ENCODE data around the gene VWA5B1. TPM values are rescaled to one million over a fixed set of nuclear protein-coding genes. Genes with fewer than 3 reads are reported as not detected.

The VWA5B1 gene
- total RNA-seq, 2 experiments from 2014 or later = not detected

DNA sequence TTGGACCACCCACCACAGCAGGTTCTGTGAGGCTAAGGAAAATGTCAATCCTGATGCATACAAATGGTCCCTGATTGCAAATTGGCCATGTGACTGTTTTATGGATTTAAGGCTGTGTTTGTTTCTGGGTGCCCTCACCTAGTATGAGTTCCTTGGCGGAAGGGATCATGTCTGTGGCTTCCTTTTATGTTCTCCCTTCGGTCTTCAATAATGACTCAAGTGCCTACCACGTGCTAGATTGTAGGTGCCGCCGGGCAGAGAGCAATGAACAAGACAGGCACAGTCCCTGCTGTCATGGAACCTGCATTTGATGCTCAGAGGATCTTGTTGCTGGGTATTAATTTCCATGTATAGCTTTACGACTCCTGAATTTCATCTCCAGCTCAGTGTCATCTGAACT is 9.8 kb upstream of the VWA5B1 start:
- peaks cover 5% of the 10 kb centered on the region for H3K9me3 Mint-ChIP-seq
- H3K27ac Mint-ChIP-seq = no peak overlapping the region
- peaks cover 31% of the 10 kb centered on the region for H3K27me3 Mint-ChIP-seq
- TF ChIP-seq, protein P1, sequence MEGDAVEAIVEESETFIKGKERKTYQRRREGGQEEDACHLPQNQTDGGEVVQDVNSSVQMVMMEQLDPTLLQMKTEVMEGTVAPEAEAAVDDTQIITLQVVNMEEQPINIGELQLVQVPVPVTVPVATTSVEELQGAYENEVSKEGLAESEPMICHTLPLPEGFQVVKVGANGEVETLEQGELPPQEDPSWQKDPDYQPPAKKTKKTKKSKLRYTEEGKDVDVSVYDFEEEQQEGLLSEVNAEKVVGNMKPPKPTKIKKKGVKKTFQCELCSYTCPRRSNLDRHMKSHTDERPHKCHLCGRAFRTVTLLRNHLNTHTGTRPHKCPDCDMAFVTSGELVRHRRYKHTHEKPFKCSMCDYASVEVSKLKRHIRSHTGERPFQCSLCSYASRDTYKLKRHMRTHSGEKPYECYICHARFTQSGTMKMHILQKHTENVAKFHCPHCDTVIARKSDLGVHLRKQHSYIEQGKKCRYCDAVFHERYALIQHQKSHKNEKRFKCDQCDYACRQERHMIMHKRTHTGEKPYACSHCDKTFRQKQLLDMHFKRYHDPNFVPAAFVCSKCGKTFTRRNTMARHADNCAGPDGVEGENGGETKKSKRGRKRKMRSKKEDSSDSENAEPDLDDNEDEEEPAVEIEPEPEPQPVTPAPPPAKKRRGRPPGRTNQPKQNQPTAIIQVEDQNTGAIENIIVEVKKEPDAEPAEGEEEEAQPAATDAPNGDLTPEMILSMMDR (IDR thresholded peaks at IDR 0.05) = no peak
- intact Hi-C loops (cut with micrococcal nuclease) = no loop called here
- ATAC-seq (no peak), DNase-seq (no peak)
- H3K4me3 Mint-ChIP-seq = no peak overlapping the region
- ChIA-PET CTCF (no interaction called here), POLR2A (interaction anchor here (0.9 kb wide), 2 partner anchors 15 to 43 kb away, joined by 3 to 4 read pairs; no protein-coding TSS in a partner anchor)
- no peaks in the 10 kb centered on the region for H3K4me1 Mint-ChIP-seq (ENCODE audit: low read depth)
- no peaks in the 10 kb centered on the region for H3K36me3 Mint-ChIP-seq (ENCODE audit: low read depth)

DNA sequence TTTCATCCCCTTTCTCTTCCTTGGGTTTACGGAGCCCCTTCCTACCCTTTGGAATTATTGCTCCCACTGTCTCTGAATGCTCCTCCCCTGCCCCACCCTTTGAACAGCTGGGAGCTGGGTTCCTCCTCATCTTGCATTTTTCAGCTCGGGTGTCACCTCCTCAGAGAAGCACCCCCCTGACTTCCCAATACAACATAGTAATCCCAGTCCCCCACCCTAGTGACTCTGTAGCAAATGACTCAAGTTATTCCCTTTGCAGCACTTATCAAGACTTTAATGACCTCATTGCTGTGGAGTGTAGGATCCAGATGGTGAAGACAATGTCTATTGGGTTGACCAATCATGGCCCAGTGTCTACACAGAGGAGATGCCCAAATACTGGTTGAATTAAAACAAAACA is 8.9 kb upstream of the VWA5B1 start:
- CTCF ChIA-PET = no interaction called here
- DNase-seq = no peak
- intact Hi-C loops (cut with micrococcal nuclease) = no loop called here
- Mint-ChIP-seq H3K4me3 (no peak overlapping the region), H3K27me3 (peaks cover 31% of the 10 kb centered on the region), H3K36me3 (ENCODE audit: low read depth) (no peaks in the 10 kb centered on the region), H3K4me1 (ENCODE audit: low read depth) (no peaks in the 10 kb centered on the region), H3K9me3 (peaks cover 5% of the 10 kb centered on the region), H3K27ac (no peak overlapping the region)
- POLR2A ChIA-PET = interaction anchor here (0.9 kb wide), 1 partner anchor 44 kb away, joined by 3 read pairs; no protein-coding TSS in a partner anchor
- TF ChIP-seq, protein P1 (IDR thresholded peaks at IDR 0.05) = no peak
- ATAC-seq = no peak

DNA sequence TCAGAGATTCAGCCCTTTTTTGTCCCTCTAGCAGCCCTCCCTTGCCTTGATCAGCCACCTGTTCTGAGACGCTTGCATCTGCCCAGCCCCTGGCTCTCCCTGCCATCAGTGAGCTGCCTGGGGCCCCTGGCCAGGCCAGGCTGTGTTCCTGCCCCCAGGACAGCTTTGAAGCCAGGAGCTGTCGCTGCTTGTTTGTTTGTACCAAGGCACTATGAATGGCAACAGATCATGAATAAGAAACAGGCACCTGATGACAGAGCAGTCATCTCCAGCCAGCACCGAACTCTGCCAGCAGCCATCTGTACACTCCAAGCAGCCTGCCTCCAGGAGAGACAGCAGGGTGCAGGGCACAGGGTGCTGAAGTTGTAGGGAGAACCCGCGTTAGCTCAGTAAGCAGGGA is 8.1 kb upstream of the VWA5B1 start:
- POLR2A ChIA-PET = no interaction called here
- Mint-ChIP-seq H3K27ac (no peak overlapping the region), H3K36me3 (ENCODE audit: low read depth) (no peaks in the 10 kb centered on the region), H3K27me3 (peaks cover 31% of the 10 kb centered on the region), H3K9me3 (peaks cover 5% of the 10 kb centered on the region), H3K4me1 (ENCODE audit: low read depth) (no peaks in the 10 kb centered on the region), H3K4me3 (no peak overlapping the region)
- CTCF ChIA-PET = interaction anchor here (1.9 kb wide), 1 partner anchor 69 kb away, joined by 6 read pairs; no protein-coding TSS in a partner anchor
- TF ChIP-seq, protein P1 (IDR thresholded peaks at IDR 0.05) = no peak
- intact Hi-C loops (cut with micrococcal nuclease) = no loop called here
- no peak for ATAC-seq
- no peak for DNase-seq

DNA sequence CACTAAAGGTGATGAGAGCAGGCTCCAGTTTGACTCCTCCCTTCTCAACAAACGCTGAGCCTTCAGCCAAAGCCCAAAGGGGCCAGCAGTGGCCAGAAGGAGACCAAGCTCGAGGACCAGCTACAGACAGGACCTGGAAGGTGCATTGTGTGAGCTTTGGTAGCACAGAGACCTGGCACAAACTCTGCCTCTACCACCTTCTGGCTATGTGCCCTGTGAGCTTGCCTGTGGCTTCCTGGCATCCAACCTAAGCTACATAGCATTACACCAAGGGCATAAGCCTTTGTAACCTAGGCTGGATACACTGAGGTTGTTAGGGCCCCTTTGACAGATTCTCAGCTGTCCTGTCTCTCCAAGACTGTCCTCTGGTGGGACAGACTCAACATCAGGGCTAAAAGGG is 6.6 kb upstream of the VWA5B1 start:
- H3K4me3 Mint-ChIP-seq = no peak overlapping the region
- DNase-seq = no peak
- TF ChIP-seq, protein P1 (IDR thresholded peaks at IDR 0.05) = no peak
- H3K27ac Mint-ChIP-seq = no peak overlapping the region
- no peaks in the 10 kb centered on the region for H3K36me3 Mint-ChIP-seq (ENCODE audit: low read depth)
- ATAC-seq = no peak
- H3K9me3 Mint-ChIP-seq = peaks cover 5% of the 10 kb centered on the region
- H3K4me1 Mint-ChIP-seq (ENCODE audit: low read depth) = no peaks in the 10 kb centered on the region
- POLR2A ChIA-PET = no interaction called here
- H3K27me3 Mint-ChIP-seq = peaks cover 36% of the 10 kb centered on the region
- CTCF ChIA-PET = interaction anchor here (1.9 kb wide), 1 partner anchor 71 kb away, joined by 6 read pairs; no protein-coding TSS in a partner anchor
- intact Hi-C loops (cut with micrococcal nuclease) = no loop called here

DNA sequence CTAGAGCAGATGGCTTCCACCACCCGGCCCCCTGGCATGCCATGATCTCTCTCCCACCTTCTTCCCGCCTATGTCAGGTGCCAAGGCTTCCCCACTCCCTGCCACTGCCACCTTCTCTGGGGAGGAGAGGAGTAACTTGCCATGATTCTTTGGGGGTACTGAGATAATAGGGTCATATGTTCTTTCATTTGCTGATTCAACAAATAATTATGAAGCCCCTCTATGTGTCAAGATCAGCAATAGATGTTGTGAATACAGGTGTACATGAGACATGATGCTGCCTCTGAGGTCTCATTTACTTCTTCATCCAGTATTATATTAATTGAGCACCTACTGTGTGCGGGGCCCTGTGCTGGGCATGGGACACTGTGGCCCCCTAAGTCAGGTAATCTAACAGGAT is 6.0 kb upstream of the VWA5B1 start:
- Mint-ChIP-seq H3K27me3 (peaks cover 35% of the 10 kb centered on the region), H3K36me3 (ENCODE audit: low read depth) (no peaks in the 10 kb centered on the region), H3K4me3 (no peak overlapping the region), H3K27ac (no peak overlapping the region), H3K9me3 (peaks cover 5% of the 10 kb centered on the region), H3K4me1 (ENCODE audit: low read depth) (no peaks in the 10 kb centered on the region)
- ChIA-PET POLR2A (no interaction called here), CTCF (interaction anchor here (1.9 kb wide), 1 partner anchor 71 kb away, joined by 6 read pairs; no protein-coding TSS in a partner anchor)
- intact Hi-C loops (cut with micrococcal nuclease) = no loop called here
- ATAC-seq (no peak), DNase-seq (no peak)
- TF ChIP-seq, protein P1 (IDR thresholded peaks at IDR 0.05) = no peak
